ENCODE data around the gene SNPH.

SNPH gene

DNA sequence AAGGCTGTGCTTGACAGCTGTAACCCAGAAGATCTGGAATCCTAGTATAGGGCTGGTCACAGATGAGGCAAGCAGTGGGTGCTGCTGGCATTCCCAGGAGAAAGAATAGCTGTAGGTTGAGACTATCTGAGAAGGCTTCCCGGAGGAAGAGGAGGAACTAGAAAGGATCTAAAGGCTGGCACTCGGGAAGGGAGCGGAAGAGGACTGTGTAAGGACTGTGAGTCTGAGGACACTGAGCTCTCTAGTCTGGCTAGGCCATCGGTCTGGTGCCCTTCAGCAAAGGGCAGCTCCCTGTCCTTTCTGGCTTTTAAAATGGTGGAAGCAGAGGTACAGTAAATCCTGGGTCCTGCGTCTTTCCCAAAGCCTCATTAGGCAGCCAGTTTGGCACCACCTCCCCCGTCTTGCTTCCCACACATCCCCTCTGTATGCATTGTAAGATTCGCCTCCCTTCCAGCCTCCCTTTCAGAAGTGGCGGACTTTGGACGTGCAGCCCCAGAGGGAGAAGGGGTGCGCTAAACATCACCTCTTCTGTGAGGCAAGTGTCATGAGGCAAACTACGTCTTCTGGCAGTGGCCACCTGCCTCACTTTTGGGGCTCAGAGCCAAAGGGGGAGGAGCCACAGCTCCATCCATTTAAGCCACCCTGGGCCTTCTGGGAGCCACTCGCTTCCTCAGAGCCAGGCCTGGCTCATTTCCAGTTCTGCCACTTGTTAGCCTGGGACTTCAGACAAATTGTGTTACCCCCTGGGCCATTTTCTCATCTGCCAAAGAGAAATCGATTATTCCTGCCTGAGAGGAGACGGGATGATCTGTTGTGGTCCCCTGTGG is 8.6 kb downstream of the SNPH start:
- ATAC-seq (no peak), DNase-seq (peak; percentile 0)
- no peaks in the 10 kb centered on the region for H3K36me3 Mint-ChIP-seq (ENCODE audit: low read depth)
- H3K9me3 Mint-ChIP-seq: no peaks in the 10 kb centered on the region
- no peak overlapping the region for H3K4me3 Mint-ChIP-seq
- peaks cover 17% of the 10 kb centered on the region for H3K4me1 Mint-ChIP-seq
- H3K27me3 Mint-ChIP-seq: no peaks in the 10 kb centered on the region
- H3K27ac Mint-ChIP-seq: no peak overlapping the region

DNA sequence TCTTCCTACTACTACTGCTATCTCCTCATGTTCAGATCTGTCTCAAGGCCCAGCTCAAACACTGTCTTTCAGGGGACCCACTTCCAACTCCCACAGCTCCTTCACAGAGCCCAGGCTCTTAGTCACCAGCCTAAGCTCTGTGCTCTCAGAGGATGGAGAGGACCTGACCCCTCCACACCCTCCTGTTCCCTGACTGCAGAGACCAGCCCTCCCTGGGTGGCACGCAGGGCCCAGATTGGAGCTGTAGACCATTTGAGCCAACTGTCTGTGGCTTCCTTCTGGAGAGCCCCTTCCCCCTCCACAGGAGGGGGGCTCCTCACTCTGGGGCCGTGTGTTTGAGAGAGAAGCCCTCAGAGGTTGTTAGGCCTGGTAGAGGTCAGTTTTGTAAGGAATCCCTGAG is 9.8 kb downstream of the SNPH start:
- DNase-seq (no peak), ATAC-seq (no peak)
- H3K4me1 Mint-ChIP-seq: peaks cover 21% of the 10 kb centered on the region
- no peaks in the 10 kb centered on the region for H3K9me3 Mint-ChIP-seq
- no peaks in the 10 kb centered on the region for H3K36me3 Mint-ChIP-seq (ENCODE audit: low read depth)
- no peaks in the 10 kb centered on the region for H3K27me3 Mint-ChIP-seq
- no peak overlapping the region for H3K27ac Mint-ChIP-seq
- H3K4me3 Mint-ChIP-seq: no peak overlapping the region

DNA sequence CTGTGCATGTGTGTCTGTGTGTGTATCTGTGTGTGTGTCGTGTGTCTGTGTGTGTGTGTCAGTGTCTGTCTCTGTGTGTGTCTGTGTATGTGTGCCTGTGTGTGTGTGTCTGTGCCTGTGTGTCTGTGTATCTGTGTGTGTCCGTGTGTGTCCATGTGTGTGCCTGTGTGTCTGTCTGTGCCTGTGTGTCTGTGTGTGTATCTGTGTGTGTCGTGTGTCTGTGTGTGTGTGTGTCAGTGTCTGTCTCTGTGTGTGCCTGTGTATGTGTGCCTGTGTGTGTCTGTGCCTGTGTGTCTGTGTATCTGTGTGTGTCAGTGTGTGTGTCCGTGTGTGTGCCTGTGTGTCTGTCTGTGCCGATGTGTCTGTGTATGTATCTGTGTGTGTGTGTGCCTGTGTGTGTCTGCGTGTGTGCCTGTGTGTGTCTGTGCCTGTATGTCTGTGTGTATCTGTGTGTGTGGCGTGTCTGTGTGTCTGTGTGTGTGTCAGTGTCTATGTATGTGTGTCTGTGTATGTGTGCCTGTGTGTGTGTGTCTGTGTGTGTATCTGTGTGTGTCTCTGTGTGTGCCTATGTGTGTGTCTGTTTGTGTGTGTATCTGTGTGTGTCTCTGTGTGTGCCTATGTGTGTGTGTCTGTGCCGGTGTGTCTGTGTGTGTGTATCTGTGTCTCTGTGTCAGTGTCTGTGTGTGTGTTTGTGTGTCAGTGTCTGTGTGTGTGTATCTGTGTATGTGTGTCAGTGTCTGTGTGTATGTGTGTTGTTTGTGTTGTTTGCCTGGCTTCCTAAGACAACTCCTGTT is 11.6 kb downstream of the SNPH start:
- ATAC-seq: no peak
- Mint-ChIP-seq H3K9me3 (no peaks in the 10 kb centered on the region), H3K27ac (no peak overlapping the region), H3K36me3 (ENCODE audit: low read depth) (no peaks in the 10 kb centered on the region), H3K4me1 (peaks cover 17% of the 10 kb centered on the region), H3K27me3 (no peaks in the 10 kb centered on the region), H3K4me3 (no peak overlapping the region)
- no peak for DNase-seq

DNA sequence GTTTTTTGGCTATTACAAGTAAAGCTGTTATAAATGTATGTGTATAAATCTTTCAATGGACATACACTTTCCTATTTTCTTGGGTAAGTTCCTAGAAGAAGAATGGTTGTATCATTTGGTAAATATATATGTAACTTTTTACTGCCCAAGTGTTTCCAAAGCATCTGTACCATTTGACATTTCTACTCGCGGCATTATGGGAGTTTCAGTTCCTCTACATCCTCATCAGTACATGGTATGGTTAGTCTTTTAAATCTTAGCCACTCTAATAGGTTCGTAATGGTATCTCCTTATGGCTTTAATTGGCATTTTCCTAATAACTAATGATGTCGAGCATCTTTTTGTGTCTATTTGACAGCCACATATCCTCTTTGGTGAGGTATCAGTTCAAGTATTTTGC is 12.9 kb downstream of the SNPH start:
- H3K4me1 Mint-ChIP-seq: peaks cover 22% of the 10 kb centered on the region

DNA sequence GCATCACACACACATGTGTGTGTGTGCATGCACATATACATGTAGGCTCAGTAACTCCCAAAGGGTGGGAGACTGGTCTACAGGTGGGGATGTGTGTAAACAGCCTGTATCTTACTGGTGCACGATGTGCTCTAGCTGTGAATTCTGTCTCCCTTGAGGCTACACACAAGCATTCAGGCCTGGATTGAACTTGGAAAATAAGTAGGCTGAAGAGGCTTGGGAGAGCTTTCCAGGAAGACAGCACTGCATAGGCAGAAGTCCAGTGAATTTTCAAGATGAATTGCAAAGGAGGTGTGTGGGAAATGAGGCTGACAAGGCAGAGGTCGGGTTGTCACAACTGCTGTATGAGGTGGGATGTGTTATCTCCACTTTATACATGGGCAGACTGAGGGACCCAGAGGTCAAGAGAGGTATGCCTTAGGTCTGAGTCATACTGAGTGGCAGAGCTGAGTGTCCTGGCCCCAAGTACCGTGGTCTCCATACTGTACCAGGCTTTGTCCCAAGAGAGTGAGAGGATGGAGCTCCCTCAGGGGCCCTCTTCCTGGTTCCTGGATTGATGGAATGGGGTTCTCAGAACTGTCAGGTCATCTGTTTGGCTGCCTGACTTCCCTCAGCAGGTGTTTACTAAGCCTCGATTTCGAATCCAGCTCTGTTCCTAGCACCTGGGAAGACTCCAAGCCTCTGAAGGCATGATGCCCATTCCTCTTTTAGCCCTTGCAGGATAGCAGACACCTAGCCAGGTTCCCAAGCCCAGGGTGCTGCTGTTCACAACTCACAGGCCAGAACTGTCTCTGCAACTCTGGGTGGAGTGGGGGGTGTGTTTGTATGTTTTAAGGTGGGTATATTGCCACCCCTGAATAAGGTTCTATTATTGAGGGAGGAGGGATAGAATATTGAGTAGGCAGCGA is 14.4 kb downstream of the SNPH start:
- ATAC-seq: no peak
- no peak overlapping the region for H3K27ac Mint-ChIP-seq
- H3K4me1 Mint-ChIP-seq: peaks cover 33% of the 10 kb centered on the region

More for the DNA sequence above, 12.9 kb downstream of the SNPH start:
- Mint-ChIP-seq H3K4me3 (no peak overlapping the region), H3K27ac (no peak overlapping the region), H3K27me3 (no peaks in the 10 kb centered on the region), H3K36me3 (ENCODE audit: low read depth) (no peaks in the 10 kb centered on the region), H3K9me3 (no peaks in the 10 kb centered on the region)
- DNase-seq (no peak), ATAC-seq (no peak)

DNA sequence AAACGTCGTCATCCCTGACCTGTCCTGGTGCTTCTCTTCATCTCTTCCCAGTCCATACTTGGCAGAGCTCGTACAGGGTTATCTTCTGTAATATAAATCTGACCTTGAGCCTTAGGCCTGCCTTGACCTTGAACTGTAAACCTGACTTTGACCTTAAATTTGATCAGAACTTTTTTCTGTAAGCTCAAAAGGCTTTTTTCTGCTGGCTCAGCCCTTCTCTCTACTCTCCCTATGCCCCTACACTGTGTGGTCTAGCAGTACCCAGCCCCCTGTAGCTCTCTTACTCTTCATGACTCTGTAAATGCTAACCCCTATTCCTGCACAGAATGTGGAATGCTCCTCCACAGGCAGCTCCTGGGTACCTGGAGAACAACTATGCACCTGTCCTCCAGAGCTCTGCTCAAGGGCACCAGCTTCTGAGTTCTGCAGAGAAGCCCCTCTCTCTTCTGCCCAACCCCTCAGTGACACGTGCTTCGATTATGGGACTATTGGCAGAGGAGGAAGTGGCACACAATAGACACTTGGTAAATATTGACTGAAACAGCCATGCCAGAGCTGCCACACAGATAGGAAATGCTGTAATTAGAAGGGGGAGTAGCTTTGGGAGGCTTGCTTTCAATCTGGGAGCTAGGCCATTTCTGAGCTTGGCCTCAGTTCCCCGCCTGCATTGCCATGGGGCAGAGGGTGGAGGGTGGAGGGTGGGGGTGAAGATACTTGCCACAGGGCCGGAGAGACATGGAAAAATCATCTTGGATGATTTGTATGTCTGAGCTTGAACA is 15.4 kb downstream of the SNPH start:
- ATAC-seq: no peak
- Mint-ChIP-seq H3K27ac (peak overlapping the region; percentile 5), H3K36me3 (ENCODE audit: low read depth) (no peaks in the 10 kb centered on the region), H3K27me3 (no peaks in the 10 kb centered on the region), H3K9me3 (no peaks in the 10 kb centered on the region), H3K4me1 (peaks cover 40% of the 10 kb centered on the region), H3K4me3 (no peak overlapping the region)
- DNase-seq: no peak

More for the DNA sequence above, 14.4 kb downstream of the SNPH start:
- H3K27me3 Mint-ChIP-seq: no peaks in the 10 kb centered on the region
- H3K4me3 Mint-ChIP-seq: no peak overlapping the region
- H3K36me3 Mint-ChIP-seq (ENCODE audit: low read depth): no peaks in the 10 kb centered on the region
- peak; percentile 1 for DNase-seq
- no peaks in the 10 kb centered on the region for H3K9me3 Mint-ChIP-seq

DNA sequence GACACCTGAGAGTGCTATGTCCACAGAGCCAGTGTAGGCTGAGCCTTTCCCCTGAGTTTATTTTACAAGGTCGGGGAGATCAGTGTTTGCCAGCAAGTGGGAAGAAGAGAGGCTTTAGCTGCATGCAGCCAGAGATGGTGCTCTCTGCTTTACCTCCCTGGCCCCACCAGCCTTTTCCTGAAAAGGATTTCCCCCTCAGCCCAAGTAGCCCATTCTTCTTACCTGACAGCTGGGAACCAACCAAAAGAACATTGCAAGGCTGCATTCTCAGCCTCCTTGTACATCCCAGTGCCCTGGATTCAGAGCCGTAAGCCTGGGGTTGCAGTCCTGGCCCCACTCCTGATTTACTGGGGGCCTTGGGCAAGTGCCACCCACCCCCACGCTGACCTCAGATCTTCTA is 16.9 kb downstream of the SNPH start:
- H3K27me3 Mint-ChIP-seq: no peaks in the 10 kb centered on the region
- H3K27ac Mint-ChIP-seq: no peak overlapping the region
- no peak overlapping the region for H3K4me3 Mint-ChIP-seq
- no peak for ATAC-seq
- H3K9me3 Mint-ChIP-seq: no peaks in the 10 kb centered on the region
- H3K36me3 Mint-ChIP-seq (ENCODE audit: low read depth): no peaks in the 10 kb centered on the region
- DNase-seq: no peak
- peaks cover 53% of the 10 kb centered on the region for H3K4me1 Mint-ChIP-seq

DNA sequence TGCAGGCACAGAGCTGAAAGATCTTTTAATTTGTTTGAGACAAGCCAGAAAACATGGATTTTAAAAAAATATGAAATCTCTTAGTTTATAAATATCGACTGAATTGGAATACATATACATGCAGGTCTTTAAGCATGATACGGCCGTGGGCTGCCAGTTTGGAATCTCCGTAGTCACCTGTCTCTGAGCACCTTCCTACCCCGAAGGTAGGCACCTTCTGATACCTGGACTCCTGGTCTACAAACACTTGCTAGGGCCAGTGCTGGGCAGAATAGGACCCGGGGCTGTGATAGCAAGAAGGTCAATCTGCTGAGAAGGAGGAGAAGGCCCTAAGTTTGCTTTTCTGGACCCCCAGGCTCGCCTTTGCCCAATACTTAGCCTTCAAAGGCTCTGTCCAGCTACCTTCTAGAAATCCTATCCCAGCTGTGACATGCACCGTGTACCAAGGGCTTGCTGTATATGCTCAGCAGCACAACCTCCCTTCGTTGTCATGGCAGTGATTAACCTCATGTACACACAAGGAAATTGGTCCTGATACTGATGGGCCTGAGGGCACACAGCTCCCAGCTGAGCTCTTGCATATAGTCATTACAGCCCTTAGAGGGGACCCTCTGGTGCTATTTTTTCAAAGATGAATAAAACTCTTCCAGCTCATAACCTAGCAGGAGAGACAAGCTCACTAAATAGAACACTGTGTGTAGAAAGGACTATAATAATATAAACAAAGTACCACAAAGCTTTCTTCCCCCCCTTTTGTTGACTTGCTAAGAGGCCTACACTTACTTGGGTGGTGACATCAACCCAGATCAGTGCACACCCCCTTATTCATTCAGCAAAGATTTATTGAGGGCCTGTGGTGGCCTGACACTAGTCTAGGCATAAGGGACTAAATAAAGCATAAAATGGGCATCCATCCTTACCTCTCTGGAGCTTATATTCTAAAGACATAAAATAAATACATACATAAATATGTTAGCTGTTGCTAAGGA is 17.7 kb downstream of the SNPH start:
- Mint-ChIP-seq H3K4me3 (no peak overlapping the region), H3K9me3 (no peaks in the 10 kb centered on the region), H3K4me1 (peaks cover 53% of the 10 kb centered on the region), H3K27ac (no peak overlapping the region), H3K36me3 (ENCODE audit: low read depth) (no peaks in the 10 kb centered on the region), H3K27me3 (no peaks in the 10 kb centered on the region)
- ATAC-seq (no peak), DNase-seq (no peak)

DNA sequence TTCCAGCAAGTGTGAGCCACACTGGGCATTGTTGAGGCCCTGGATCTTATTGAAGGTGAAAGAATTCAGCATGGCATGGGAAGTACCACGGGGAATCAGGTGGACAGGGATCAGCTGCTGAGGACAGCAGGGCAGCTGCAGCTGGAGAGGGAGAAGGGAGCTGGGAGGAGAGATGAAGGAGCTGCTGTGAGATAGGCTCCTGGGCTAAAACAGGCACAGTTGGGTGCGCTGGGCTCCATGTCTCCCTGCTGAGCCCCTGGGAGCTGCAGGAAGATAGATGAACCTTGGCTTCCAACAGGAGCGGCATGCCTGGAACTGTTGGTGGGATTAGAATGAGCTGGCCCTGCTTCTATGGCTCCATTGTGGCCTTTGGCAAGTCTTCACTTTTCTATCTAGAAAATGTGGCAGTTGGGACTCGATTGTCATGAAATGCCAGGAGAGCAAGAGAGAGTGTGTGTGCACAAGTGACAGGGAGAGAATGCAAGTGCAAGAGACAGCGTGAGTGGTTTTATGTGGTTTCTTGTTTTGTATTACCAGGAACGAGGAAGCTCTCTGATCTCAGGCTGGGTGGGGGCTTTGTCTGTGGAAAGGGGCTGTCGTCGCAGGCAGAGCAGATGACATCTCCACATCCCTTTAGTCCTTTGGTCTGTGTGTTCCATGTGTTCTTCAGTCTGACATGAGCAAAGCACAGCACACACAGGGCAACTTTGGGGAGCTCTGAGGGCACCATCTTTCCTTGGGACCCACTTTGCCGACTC is 20.4 kb downstream of the SNPH start:
- H3K36me3 Mint-ChIP-seq (ENCODE audit: low read depth): no peaks in the 10 kb centered on the region
- no peak for DNase-seq
- H3K9me3 Mint-ChIP-seq: no peaks in the 10 kb centered on the region
- ATAC-seq: no peak
- peak overlapping the region; percentile 64 for H3K27ac Mint-ChIP-seq
- H3K4me1 Mint-ChIP-seq: peaks cover 54% of the 10 kb centered on the region
- H3K27me3 Mint-ChIP-seq: no peaks in the 10 kb centered on the region
- peak overlapping the region; percentile 39 for H3K4me3 Mint-ChIP-seq

DNA sequence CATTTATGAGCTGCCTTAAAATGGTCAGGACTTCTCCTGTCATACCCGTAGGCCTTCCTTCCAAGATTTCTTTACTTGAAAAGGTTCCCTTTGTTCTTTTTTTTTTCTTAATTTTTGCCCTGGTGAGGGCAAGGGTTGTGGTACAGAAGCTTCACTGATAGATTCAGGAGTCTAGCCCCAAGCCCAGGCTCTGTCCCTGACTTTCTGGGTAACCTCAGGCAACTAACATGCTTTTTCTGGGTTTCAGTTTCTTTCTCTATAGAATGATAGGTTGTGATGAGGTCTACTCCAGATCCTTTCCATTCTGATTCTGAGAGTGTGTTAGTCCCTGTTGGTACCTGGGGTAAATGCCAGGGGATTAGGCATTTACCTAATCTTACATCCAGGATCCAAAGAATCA is 21.2 kb downstream of the SNPH start:
- Mint-ChIP-seq H3K9me3 (no peaks in the 10 kb centered on the region), H3K27ac (peak overlapping the region; percentile 48), H3K27me3 (no peaks in the 10 kb centered on the region), H3K36me3 (ENCODE audit: low read depth) (no peaks in the 10 kb centered on the region), H3K4me1 (peaks cover 53% of the 10 kb centered on the region), H3K4me3 (peak overlapping the region; percentile 39)
- no peak for DNase-seq
- ATAC-seq: peak; percentile 79

DNA sequence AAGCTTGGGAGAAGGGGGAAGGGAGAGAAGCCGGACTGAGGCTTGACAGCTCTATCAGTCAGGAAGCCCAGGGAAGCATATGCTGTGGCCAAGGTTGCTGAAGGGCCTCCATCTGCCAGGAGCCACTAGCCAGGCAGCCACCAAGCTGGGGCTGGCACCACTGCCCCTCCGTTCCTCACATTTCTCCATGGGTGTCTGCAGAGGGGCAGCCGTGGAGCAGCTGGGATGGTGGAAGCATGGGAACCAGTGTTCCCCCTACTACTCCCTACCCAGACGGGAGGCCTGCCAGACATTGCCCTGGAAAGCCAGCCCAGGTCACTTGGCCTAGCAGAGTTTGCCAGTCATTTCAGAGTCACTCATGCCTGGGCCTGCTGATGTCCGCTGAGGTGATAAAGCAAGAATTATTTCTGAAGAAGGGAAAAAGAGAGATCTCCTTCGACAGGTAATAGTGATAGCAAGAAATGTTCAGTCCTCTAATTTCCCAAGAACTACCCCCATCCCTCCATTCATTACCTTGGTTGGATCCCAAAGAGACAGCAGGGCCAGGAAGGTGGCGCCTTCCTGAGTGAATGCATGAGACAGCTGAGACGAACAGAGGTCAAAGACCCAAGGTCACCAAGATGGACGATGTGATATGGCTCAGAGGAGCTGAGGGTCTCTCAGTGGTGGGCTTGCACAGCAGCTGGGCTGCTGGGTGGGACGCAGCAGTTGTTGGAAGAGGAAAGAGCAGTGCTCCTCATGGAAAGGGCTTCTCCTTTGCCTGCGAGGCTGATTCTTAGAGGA is 21.9 kb downstream of the SNPH start:
- Mint-ChIP-seq H3K4me3 (no peak overlapping the region), H3K9me3 (no peaks in the 10 kb centered on the region)

DNA sequence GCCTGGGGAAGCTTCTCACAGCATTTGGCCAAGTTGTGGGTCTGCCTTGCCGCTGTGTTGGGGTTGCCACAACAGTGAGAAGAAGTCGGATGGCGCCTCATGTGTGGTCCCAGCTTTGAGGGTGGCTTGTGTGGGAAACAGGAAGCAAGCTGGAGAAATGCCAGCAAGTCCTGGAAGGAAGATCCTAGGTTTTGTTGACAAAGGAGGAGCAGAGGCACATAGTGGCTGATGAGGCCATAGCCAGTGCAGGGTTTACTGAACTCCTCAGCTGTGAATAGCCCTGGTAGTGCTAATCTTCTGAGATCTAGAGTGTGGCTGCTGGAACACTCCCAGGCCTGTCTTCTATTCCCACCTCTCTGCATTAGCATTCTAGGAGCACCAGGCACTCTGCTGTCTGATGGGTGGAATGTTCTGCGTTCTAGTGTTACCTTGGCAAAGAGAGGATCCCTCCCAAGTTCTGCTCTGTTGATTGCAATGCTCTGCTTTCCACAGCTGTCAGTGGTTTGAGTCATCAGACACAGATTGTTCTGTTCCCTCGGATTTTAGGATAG is 25.2 kb downstream of the SNPH start:
- Mint-ChIP-seq H3K4me3 (no peak overlapping the region), H3K27ac (no peak overlapping the region), H3K27me3 (no peaks in the 10 kb centered on the region), H3K36me3 (ENCODE audit: low read depth) (no peaks in the 10 kb centered on the region), H3K9me3 (no peaks in the 10 kb centered on the region), H3K4me1 (peaks cover 35% of the 10 kb centered on the region)
- DNase-seq: no peak
- ATAC-seq: no peak

More for the DNA sequence above, 21.9 kb downstream of the SNPH start:
- Mint-ChIP-seq H3K27ac (peak overlapping the region; percentile 48), H3K36me3 (ENCODE audit: low read depth) (no peaks in the 10 kb centered on the region), H3K27me3 (no peaks in the 10 kb centered on the region), H3K4me1 (peaks cover 57% of the 10 kb centered on the region)
- ATAC-seq: no peak
- no peak for DNase-seq

All from activated naive CD8-positive, alpha-beta T cell treated with anti-CD3 and anti-CD28 coated beads, Interleukin-2, amount 50 U/mL, for 24 hours (primary cell).